Aorta (tissue), 5 donors: Measurements from ENCODE around the gene RPGRIP1. TPM values are rescaled to one million over a fixed set of nuclear protein-coding genes. Genes with fewer than 3 reads are reported as not detected.
"Not testable (repeated sequence)": the region's sequence is repeated elsewhere in the genome, so short reads cannot be mapped to it uniquely, and the experiment has no call there.

Source experiments
- ATAC-seq: fragments of 200-7000 bp; cut with Tn5 transposase; one replicate; pipeline ENCODE4 v1.9.1; 2022; ENCODE audit warnings: moderate library complexity; ENCODE audit not compliant: low FRiP score
- DNase-seq, 2 donors: peaks; one replicate each; pipeline ENCODE4 v3.0.0-alpha.2; 2020
- H3K27ac ChIP-seq, 2 donors: one replicate each; pipeline ENCODE4 v1.5.1; 2013; ENCODE audit warnings: low read length in 2 of 2, mild to moderate bottlenecking in 2 of 2, moderate library complexity in 2 of 2, control low read depth in 1 of 2, inconsistent platforms in 1 of 2, low read depth in 1 of 2
- H3K27me3 ChIP-seq, 2 donors: one replicate each; pipeline ENCODE4 v1.6.1; 2013; ENCODE audit warnings: control low read depth in 1 of 2, low read length in 1 of 2, mild to moderate bottlenecking in 1 of 2, moderate library complexity in 1 of 2; ENCODE audit not compliant: insufficient read depth in 2 of 2, control insufficient read depth in 1 of 2
- H3K36me3 ChIP-seq, 2 donors: one replicate each; pipeline ENCODE4 v1.6.1; 2013; ENCODE audit warnings: control low read depth in 1 of 2, low read length in 1 of 2, mild to moderate bottlenecking in 1 of 2; ENCODE audit not compliant: insufficient read depth in 2 of 2, control insufficient read depth in 1 of 2
- H3K4me1 ChIP-seq, 2 donors: one replicate each; pipeline ENCODE4 v1.6.1; 2013; ENCODE audit warnings: low read length in 2 of 2, control low read depth in 1 of 2, mild to moderate bottlenecking in 1 of 2, moderate library complexity in 1 of 2; ENCODE audit not compliant: insufficient read depth in 2 of 2, control insufficient read depth in 1 of 2
- H3K4me3 ChIP-seq, 2 donors: one replicate each; pipeline ENCODE4 v1.5.1; 2013; ENCODE audit warnings: low read length in 2 of 2, control low read depth in 1 of 2, mild to moderate bottlenecking in 1 of 2
- H3K9me3 ChIP-seq: one replicate; pipeline ENCODE4 v1.6.1; 2013; ENCODE audit warnings: mild to moderate bottlenecking, low read length; ENCODE audit not compliant: control insufficient read depth
- WGBS, 2 donors: extraction: QIAGEN DNeasy Blood & Tissue Kit; methylation state at CpG; one replicate each; pipeline ENCODE4 v1.1.7; 2013; 5-methylcytosine and 5-hydroxymethylcytosine counted together
- intact Hi-C, 2 donors: fragments of 100-400 bp; cut with DNase I; formaldehyde crosslinking; loops; one replicate each; pipeline versions ENCODE4 v1.14.2 to v1.15.0; 2022
- polyA plus RNA-seq, 2 donors: library from polyadenylated mRNA; stranded (reverse); fragments of 200-250 nt; gene quantifications; one replicate each; pipeline ENCODE4 v1.2.3, GENCODE V29; 2013
- total RNA-seq, 2 donors: library from RNA; stranded (reverse); fragmentation: NEBNext Ultra II Directional; extraction: Animal tissue kit (Norgen Biotek cat#: 25700); gene quantifications; one replicate each; pipeline ENCODE4 v1.2.1, GENCODE V29; 2021
- donor health status: healthy with polysubstance abuse.
- donor health status: Bipolar disorder and iron deficiency.
- donor health status: DM: no; HTN: no; CAD: no.
- donor health status: DM: no; HTN: no; CAD: no.
- donor health status: DM: yes; HTN: yes; CAD: no.

Gene RPGRIP1
- total and polyA plus RNA-seq, 4 donors, result 0.25 to 2.3 (median 0.39) TPM; not detected in 1

DNA sequence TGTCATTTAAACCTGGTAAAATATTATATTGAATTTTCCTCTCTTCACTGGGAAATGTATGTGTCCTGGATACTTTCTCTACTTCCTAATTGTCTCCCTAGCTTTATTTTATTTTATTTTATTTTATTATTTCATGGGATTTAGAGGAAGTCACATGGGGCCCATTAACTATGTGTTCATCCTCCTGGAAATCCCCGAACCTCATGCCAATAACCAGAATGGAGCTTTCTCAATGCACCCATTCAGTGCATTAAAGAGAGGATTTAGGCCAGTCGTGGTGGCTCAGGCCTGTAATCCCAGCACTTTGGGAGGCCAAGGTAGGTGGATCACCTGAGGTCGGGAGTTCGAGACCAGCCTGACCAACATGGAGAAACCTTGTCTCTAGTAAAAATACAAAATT lies 1.3 kb upstream of the RPGRIP1 start:
- intact Hi-C loops, result loop anchor here in 1 of 2 donors (10.0 kb wide), 1 partner anchor 1146 kb away; no protein-coding TSS in a partner anchor
- Histone ChIP-seq H3K27ac (no peak overlapping the region), H3K36me3 (no peaks in the 10 kb centered on the region), H3K4me3 (no peak overlapping the region), H3K4me1 (no peaks in the 10 kb centered on the region), H3K9me3 (no peaks in the 10 kb centered on the region), H3K27me3 (no peaks in the 10 kb centered on the region)
- ATAC-seq (no peak), DNase-seq (no peak)
- WGBS, 2 donors, result 88 to 89% methylated on average over 4 of the region's 4 CpGs

DNA sequence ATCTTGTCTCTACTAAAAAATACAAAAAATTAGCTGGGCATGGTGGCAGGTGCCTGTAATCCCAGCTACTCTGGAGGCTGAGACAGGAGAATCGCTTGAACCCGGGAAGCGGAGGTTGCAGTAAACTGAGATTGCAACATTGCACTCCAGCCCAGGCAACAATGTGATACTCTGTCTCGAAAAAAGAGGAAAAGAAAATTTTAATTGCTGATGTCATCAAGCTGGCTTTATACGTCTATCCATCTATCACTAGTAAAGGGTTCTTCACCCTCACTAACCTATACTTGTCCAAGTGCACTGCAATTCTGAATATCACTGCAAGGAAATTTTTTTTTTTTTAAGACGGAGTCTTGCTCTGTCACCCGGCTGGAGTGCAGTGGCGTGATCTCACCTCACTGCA lies 2.0 kb downstream of the RPGRIP1 start:
- ATAC-seq, result not testable (repeated sequence)

DNA sequence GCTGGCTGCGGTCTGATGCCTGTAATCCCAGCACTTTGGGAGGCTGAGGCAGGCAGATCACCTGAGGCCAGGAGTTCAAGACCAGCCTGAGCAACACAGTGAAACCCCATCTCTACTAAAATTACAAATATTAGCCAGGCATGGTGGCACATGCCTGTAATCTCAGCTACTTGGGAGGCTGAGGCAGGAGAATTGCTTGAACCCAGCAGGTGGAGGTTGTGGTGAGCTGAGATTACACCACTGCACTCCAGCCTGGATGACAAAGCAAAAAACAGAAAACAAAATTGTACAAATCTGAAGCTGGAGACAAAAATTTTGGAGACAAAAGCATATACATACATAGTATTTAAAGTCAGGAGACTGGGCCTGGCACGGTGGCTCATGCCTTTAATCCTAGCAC lies 6.6 kb downstream of the RPGRIP1 start:
- H3K9me3 ChIP-seq, H3K36me3 ChIP-seq, intact Hi-C loops, ATAC-seq, H3K27ac ChIP-seq, H3K27me3 ChIP-seq, H3K4me3 ChIP-seq, H3K4me1 ChIP-seq: not testable (repeated sequence)
- WGBS, 2 donors, result 90% methylated on average over 2 of the region's 2 CpGs
- DNase-seq, result peak in 1 of 2 donors; percentile 36

More for the DNA sequence above, 2.0 kb downstream of the RPGRIP1 start:
- H3K9me3 ChIP-seq, H3K4me1 ChIP-seq, H3K27me3 ChIP-seq, DNase-seq, intact Hi-C loops, H3K36me3 ChIP-seq, H3K4me3 ChIP-seq, H3K27ac ChIP-seq: not testable (repeated sequence)
- 83 to 85% methylated on average over 8 of the region's 8 CpGs for WGBS, 2 donors

DNA sequence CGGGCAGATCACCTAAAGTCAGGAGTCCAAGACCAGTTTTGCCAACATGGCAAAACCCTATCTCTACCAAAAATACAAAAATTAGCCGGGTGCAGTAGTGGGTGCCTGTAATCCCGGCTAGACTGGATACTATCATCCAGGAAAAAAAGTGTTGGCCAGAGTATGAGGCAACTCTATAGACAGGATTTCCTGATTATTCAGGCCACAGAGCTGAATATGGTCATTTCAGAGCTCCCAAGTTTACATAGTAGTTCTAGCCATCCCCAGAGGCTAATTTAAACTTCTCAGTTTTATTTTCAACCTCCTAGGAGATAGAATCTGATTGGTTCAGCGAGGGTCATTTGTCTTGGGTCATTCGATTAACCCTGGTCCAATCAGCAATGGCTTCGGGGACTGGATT lies 7.3 kb downstream of the RPGRIP1 start:
- no peaks in the 10 kb centered on the region for H3K36me3 ChIP-seq
- ATAC-seq (no peak), DNase-seq (no peak)
- intact Hi-C loops, result no loop called here
- H3K4me3 ChIP-seq, result no peak overlapping the region
- WGBS, 2 donors, result 83 to 84% methylated on average over 6 of the region's 6 CpGs
- no peaks in the 10 kb centered on the region for H3K4me1 ChIP-seq
- no peaks in the 10 kb centered on the region for H3K27me3 ChIP-seq
- H3K9me3 ChIP-seq, result no peaks in the 10 kb centered on the region
- no peak overlapping the region for H3K27ac ChIP-seq

DNA sequence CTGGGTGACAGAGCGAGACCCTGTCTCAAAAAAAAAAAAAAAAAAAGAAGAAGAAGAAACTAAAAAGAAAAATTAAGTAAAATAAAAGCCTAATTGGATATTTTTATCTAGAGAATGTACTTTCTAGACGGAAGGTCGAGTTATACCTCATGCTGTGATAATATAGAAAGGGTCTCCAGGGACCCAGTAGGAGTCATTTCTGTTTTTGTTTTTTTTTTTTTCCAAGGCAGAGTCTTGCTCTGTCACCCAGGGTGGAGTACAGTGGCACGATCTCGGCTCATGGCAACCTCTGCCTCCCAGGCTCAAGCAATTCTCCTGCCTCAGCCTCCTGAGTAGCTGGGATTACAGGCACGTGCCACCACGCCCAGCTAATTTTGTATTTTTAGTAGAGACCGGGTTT lies 14.1 kb downstream of the RPGRIP1 start:
- H3K27me3 ChIP-seq, intact Hi-C loops, DNase-seq, H3K9me3 ChIP-seq, H3K4me3 ChIP-seq, H3K27ac ChIP-seq, H3K4me1 ChIP-seq, H3K36me3 ChIP-seq, ATAC-seq: not testable (repeated sequence)
- 73 to 79% methylated on average over 8 of the region's 8 CpGs for WGBS, 2 donors

DNA sequence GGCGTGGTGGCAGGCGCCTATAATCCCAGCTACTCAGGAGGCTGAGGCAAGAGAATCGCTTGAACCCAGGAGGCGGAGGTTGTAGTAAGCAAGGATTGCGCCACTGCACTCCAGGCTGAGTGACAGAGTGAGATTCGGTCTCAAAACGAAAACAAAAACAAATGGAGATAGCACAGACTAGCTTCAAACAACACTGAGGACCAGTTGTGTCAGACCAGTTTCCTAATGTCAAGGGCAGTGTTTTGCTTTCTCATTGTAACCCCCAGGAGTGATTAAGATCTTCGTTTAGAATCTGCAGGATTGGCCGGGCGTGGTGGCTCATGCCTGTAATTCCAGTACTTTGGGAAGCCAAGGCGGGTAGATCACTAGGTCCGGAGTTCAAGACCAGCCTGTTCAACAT lies 18.5 kb downstream of the RPGRIP1 start:
- ATAC-seq (no peak), DNase-seq (no peak)
- Histone ChIP-seq H3K4me3 (no peak overlapping the region), H3K4me1 (no peaks in the 10 kb centered on the region), H3K27me3 (no peaks in the 10 kb centered on the region), H3K27ac (no peak overlapping the region), H3K9me3 (no peaks in the 10 kb centered on the region), H3K36me3 (no peaks in the 10 kb centered on the region)
- intact Hi-C loops, result no loop called here
- 85 to 89% methylated on average over 12 of the region's 12 CpGs for WGBS, 2 donors

DNA sequence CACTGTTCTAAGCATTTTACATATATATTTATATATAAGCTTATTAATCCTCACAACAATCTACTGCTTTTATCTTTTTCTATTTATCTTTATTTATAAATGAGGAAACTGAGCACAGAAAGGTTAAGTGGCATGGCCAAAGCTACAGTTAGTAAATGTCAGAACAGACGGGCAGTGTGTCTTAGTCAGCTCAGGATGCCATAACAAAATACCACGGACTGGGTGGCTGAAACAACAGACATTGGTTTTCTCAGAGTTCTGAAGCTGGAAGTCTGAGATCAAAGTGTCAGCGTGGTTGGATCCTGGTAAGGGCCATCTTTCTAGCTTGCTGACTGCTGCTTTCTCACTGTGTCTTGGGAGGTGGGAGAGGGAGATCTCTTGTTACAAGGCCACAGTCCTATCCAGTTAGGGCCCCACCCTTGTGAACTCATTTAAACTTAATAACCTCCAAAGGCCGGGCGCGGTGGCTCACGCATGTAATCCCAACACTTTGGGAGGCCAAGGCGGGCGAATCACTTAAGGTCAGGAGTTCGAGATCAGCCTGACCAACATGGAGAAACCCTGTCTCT lies 19.8 kb downstream of the RPGRIP1 start:
- no peaks in the 10 kb centered on the region for H3K27me3 ChIP-seq
- H3K36me3 ChIP-seq, result no peaks in the 10 kb centered on the region
- H3K27ac ChIP-seq, result no peak overlapping the region
- no peaks in the 10 kb centered on the region for H3K9me3 ChIP-seq
- DNase-seq (peak in 1 of 2 donors; percentile 42), ATAC-seq (no peak)
- intact Hi-C loops, result no loop called here
- no peak overlapping the region for H3K4me3 ChIP-seq
- WGBS, 2 donors, result 85 to 90% methylated on average over 10 of the region's 10 CpGs
- H3K4me1 ChIP-seq, result no peaks in the 10 kb centered on the region

DNA sequence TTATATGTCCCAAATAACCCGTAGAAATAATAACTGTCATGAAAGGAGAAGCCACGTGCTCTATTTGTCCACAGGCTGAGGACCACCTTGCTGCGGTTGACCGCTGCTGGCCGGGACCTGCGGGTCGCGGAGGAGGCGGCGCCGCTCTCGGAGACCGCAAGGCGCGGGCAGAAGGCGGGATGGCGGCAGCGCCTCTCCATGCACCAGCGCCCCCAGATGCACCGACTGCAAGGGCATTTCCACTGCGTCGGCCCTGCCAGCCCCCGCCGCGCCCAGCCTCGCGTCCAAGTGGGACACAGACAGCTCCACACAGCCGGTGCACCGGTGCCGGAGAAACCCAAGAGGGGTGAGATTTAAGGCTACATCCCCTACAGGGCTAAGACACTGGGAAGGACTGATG lies 21.0 kb downstream of the RPGRIP1 start:
- Histone ChIP-seq H3K27me3 (no peaks in the 10 kb centered on the region), H3K36me3 (no peaks in the 10 kb centered on the region), H3K4me1 (no peaks in the 10 kb centered on the region), H3K27ac (no peak overlapping the region), H3K9me3 (no peaks in the 10 kb centered on the region), H3K4me3 (no peak overlapping the region)
- ATAC-seq (no peak), DNase-seq (peak in 1 of 2 donors; percentile 75)
- WGBS, 2 donors, result 2 to 3% methylated on average over 29 to 30 of the region's 30 CpGs
- intact Hi-C loops, result no loop called here

DNA sequence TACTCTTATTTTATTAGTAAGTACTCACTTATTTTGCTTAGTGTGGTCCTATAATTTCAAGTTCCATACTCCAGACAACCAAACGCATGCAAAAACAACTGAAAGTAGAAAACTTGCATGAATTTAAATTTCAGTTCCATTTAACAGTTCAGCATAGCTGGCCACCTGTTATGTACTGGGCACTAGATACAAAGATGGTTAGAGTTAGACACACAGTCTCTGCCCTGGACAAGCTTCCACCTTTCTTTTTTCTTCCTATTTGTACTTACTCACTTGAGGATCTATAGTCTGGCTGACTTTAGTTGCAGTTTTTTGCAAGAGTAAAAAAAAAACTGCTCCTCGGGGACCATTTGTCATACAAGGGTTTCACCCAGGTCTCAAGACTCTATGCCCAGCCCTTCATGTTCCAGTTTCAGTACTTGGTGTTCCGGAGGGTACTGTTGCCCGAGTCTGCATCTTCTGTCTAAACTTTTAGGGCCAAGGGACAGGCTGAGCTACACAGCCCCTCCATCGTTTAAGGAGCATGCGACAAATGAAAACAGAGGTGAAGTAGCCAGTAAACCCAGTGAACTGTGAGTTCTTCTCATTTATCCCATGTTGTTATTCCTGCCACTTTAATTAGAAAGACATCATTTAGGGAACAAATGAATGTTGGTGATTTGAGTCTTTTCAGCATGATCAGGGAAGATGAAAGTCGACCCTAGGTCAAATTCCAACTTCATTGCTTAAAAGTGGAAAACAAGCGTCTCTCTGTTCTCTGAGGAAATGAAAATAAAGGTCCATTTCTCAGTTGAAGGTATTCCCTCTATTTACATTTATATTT lies 22.3 kb downstream of the RPGRIP1 start:
- intact Hi-C loops, result no loop called here
- H3K9me3 ChIP-seq, result no peaks in the 10 kb centered on the region
- H3K27me3 ChIP-seq, result no peaks in the 10 kb centered on the region
- ATAC-seq, result no peak
- H3K27ac ChIP-seq, result no peak overlapping the region
- H3K4me3 ChIP-seq, result no peak overlapping the region
- WGBS, 2 donors, result 58 to 59% methylated on average over 8 of the region's 8 CpGs
- DNase-seq, result no peak
- no peaks in the 10 kb centered on the region for H3K4me1 ChIP-seq
- no peaks in the 10 kb centered on the region for H3K36me3 ChIP-seq
